Activated naive CD4-positive, alpha-beta T cell (primary cell): ENCODE data around the gene ARL8B.

Source experiments
- DNase-seq, 4 experiments: peaks; one replicate each; lab custom pipeline; 2025; lab: John Stamatoyannopoulos, UW

The ARL8B gene

GRCh38 chr3:5212628-5213573, 90.8 kb downstream of the ARL8B start:
- DNase-seq, result no peak

DNA sequence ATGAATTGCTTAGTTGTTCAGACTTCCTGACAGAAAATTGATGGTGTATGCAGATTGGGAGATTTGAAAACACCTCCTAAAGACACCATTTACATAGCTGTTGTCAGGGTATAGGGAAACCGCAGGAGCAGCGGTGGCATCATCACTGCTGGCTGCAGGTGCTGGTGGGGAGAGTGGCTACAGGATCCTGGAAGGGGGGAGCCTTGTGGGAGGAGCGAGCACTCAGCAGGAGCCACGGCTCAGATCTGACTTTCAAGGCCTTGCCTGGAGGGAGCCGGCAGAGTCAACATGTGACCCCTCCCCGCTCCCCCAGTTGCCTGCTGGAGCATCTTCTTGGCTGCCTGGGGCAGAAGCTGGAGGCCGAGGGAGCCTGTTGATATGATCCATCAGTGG, 91.5 kb downstream of the ARL8B start:
- DNase-seq, result no peak

DNA sequence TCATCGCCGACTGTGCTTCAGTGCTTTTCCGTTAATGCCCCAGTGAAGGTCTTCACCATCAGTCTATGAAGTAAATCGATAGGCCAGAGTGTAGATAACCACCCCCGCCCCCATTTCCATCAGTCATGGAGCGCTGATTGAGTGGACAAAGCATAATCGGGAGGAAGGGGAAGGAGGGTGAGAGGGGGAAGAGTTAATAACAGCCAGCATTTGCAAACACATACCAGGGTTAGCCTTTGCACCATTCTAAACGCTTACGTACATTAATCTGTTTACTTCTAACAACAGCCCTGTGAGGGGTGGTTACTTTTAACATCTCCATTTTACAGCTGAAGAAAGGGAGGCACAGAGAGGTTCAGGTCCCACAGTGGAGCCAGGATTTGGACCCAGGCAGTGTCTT, 92.3 kb downstream of the ARL8B start:
- no peak for DNase-seq

GRCh38 chr3:5217824-5218595, 95.9 kb downstream of the ARL8B start:
- DNase-seq, result no peak

DNA sequence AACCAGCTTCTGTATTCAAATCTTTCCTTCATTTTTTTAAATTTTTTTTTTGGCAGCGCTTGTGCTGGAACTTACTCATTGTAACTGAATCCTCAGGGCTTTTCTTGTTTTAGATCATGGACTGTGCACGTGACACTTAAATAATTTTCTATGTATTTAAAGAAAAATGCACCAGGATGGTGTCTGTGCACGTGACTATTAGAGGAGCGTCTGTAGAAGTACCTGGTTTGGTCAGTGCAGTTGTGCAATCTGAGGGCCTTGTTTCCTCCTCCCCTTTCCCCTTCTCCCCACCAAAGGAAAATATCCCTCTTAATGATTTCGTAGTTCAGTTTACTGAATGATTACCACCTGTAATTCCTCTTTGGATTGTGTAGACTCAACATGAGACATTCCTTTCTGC, 96.7 kb downstream of the ARL8B start:
- DNase-seq, result no peak

DNA sequence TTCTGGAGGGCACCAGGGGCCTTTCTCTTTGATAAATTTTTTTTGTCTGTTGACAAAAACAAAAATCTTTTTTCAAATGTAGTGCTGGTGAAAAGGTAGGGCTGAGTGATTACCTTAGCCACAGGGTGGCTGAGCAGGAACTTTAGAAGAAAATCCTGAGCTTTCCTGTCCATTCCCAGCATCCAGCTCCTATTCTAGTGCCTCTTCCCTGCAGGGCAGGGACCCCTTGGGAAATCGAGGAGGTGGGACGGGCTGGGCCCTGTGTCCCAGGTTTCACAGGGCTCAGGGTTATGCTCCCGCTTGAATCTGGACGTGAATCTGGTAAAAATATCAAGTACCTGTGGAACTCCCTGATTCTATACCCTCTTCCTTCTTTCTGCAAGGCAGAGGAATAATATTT, 97.1 kb downstream of the ARL8B start:
- DNase-seq, result no peak

DNA sequence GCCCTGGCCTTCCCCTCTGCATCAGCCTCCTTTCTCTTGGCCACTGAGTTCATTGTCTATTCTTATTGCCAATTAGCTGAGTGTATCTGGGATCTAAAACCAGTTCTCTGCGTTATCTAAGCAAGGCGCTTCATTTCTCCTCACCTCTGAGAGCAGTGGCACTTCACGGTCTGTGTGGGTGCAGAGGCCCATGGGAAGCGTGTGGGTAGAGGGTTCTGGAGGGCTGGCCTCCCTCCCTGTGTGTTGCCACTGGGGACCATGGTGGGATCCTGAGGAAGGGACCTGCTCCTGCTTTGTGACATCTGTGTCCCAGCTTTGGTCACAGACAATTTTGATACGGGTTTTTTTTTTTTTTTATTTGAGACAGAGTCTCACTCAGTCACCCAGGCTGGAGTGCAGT, 98.1 kb downstream of the ARL8B start:
- no peak for DNase-seq

GRCh38 chr3:5220667-5221431, 98.8 kb downstream of the ARL8B start:
- DNase-seq, result no peak

GRCh38 chr3:5221701-5222100, 99.6 kb downstream of the ARL8B start:
- no peak for DNase-seq

DNA sequence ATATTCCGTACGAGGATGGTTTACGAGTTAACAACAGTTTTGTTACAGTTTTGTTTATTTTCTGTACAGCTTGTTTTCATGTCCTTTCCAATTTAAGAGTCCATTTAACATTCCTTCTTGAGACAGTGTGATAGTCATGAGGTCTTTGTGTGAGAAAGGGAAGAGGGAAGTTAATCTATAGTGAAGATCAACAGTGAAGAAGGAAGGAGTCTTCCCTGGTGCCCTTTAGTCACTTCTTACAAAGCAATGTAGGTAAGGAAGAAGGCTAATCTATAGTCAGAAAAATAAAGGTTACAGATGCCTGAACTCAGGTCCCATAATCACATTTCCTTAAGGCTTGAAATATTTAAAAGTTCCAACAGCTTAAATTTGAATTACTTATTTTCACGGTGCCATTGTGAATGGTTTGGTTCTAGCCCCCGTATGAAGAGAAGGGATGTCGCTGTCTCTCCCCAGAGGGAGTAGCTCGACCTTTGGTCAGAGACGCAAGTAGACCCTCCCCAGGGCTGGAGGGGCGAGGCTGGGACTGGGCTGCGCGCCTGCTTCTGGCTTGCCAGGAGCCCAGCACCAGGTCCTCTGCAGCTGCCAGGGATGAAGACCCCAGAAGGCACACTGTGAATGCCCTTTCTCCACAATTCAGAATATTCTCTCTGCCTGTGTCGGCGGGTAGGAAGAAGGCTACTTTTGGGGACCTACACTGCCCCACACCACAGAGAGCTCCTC, 100.4 kb downstream of the ARL8B start:
- DNase-seq, result no peak

DNA sequence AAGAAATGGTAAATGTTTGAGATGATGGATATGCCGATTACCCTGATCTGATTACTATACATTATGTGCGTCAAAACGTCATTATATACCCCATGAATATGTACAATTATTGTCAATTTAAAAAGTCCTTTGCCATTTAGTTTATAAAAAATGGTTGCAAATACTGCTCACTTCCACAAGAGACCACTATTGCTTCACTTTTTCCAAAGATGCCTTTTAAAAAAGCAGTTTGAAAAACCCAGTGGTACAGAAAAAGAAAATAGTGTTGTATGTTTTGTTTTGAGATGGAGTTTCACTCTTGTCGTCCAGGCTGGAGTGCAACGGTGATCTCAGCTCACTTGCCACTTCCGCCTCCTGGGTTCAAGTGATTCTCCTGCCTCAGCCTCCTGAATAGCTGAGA, 104.7 kb downstream of the ARL8B start:
- no peak for DNase-seq

DNA sequence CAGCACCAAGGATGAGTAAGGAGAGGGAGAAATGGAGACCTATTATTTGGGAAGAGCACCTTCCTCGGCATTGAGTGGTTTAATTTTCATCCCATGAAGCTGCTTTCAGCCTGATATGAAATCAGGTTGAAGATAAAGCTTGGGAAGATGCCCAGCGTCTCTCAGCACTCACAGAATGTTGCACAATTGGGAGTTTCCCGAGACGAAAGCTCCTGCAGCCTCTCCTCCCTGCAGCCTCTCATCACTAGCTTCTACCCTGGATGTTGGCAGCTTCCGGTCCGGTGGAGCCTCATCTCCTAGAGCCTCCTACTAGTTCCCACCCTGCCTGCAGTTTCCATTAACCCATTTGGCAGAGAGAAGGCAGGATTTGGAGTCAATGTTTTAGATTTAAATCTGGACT, 105.7 kb downstream of the ARL8B start:
- DNase-seq, result no peak

DNA sequence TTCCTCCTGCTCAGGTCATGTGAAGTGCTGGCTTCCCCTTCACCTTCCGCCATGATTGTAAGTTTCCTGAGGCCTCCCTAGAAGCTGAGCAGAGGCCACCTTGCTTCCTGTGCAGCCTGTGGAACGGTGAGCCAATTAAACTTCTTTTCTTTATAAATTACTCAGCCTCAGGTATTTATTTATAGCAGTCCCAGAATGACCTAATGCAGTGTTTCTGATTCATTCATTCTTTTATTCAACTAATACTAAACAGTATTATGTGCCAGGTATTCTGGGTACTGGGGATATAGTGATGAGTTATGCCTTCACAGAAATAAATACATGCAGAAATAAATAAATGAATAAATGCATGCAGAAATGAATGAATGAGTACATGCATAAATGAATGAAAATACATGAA, 107.3 kb downstream of the ARL8B start:
- DNase-seq, result no peak
